ENCODE measurements around the gene SGMS2. TPM values are rescaled to one million over a fixed set of nuclear protein-coding genes. Genes with fewer than 3 reads are reported as not detected.

Gene SGMS2
- total and polyA plus RNA-seq, 2 donors, result 1.0 to 1.2 TPM

GRCh38 chr4:107930821-107931774, 106.4 kb downstream of the SGMS2 start, which contains the start of gene CYP2U1:
CYP2U1 (plus strand) TSS chr4:107931549; CDS start chr4:107931644, 95 bp downstream.
- peaks cover 0 to 2% of the 10 kb centered on the region in 2 donors for H3K27me3 ChIP-seq (ENCODE audit: control insufficient read depth in 2 of 2, insufficient read depth in 1 of 2, low read length in 1 of 2)
- H3K4me3 ChIP-seq (ENCODE audit: low read length in 2 of 2), result peak within 1 kb of the TSS; percentile 76 to 85
- H3K9me3 ChIP-seq (ENCODE audit: control insufficient read depth in 2 of 2, insufficient read depth in 1 of 2, low read length in 1 of 2), result no peaks in the 10 kb centered on the region
- 4% methylated on average over 78 of the region's 78 CpGs for WGBS
- H3K4me1 ChIP-seq (ENCODE audit: control insufficient read depth in 2 of 2, insufficient read depth in 2 of 2, low read length in 2 of 2), result peaks cover 17 to 28% of the 10 kb centered on the region in 2 donors
- H3K36me3 ChIP-seq (ENCODE audit: control insufficient read depth in 2 of 2, insufficient read depth in 2 of 2, low read length in 1 of 2), result peaks cover 10 to 17% of the 10 kb centered on the region in 2 donors
- DNase-seq (ENCODE audit: low read depth in 6 of 9, low spot score in 9 of 9), result peak in 7 of 9 donors; percentile 74 to 94 (median 87)
- peak within 1 kb of the TSS; percentile 86 to 91 for H3K27ac ChIP-seq (ENCODE audit: low read depth in 1 of 2, low read length in 1 of 2)

- no peaks in the 10 kb centered on the region for H3K9me3 ChIP-seq (ENCODE audit: control insufficient read depth in 2 of 2, insufficient read depth in 1 of 2, low read length in 1 of 2)
- H3K36me3 ChIP-seq (ENCODE audit: control insufficient read depth in 2 of 2, insufficient read depth in 2 of 2, low read length in 1 of 2), result peaks cover 14 to 23% of the 10 kb centered on the region in 2 donors
- peak overlapping the region; percentile 76 to 85 for H3K4me3 ChIP-seq (ENCODE audit: low read length in 2 of 2)
- peaks cover 0 to 2% of the 10 kb centered on the region in 2 donors for H3K27me3 ChIP-seq (ENCODE audit: control insufficient read depth in 2 of 2, insufficient read depth in 1 of 2, low read length in 1 of 2)
- under 1% methylated on average over 45 of the region's 45 CpGs for WGBS
- H3K27ac ChIP-seq (ENCODE audit: low read depth in 1 of 2, low read length in 1 of 2), result peak overlapping the region; percentile 86 to 91
- H3K4me1 ChIP-seq (ENCODE audit: control insufficient read depth in 2 of 2, insufficient read depth in 2 of 2, low read length in 2 of 2), result peaks cover 17 to 28% of the 10 kb centered on the region in 2 donors
- peak in 7 of 9 donors; percentile 54 to 87 (median 74) for DNase-seq (ENCODE audit: low read depth in 6 of 9, low spot score in 9 of 9)
These were observed 107.1 kb downstream of the SGMS2 start for GRCh38 chr4:107931775-107932321.

GRCh38 chr4:107935246-107935645, 110.5 kb downstream of the SGMS2 start:
- Histone ChIP-seq H3K4me3 (ENCODE audit: low read length in 2 of 2) (peak overlapping the region; percentile 30 to 85), H3K36me3 (ENCODE audit: control insufficient read depth in 2 of 2, insufficient read depth in 2 of 2, low read length in 1 of 2) (peaks cover 34 to 54% of the 10 kb centered on the region in 2 donors), H3K27me3 (ENCODE audit: control insufficient read depth in 2 of 2, insufficient read depth in 1 of 2, low read length in 1 of 2) (peaks cover 0 to 2% of the 10 kb centered on the region in 2 donors), H3K4me1 (ENCODE audit: control insufficient read depth in 2 of 2, insufficient read depth in 2 of 2, low read length in 2 of 2) (peaks cover 9 to 20% of the 10 kb centered on the region in 2 donors), H3K9me3 (ENCODE audit: control insufficient read depth in 2 of 2, insufficient read depth in 1 of 2, low read length in 1 of 2) (no peaks in the 10 kb centered on the region), H3K27ac (ENCODE audit: low read depth in 1 of 2, low read length in 1 of 2) (no peak overlapping the region)
- no peak for DNase-seq (ENCODE audit: low read depth in 6 of 9, low spot score in 9 of 9)

GRCh38 chr4:107937040-107937439, 112.3 kb downstream of the SGMS2 start:
- Histone ChIP-seq H3K4me3 (ENCODE audit: low read length in 2 of 2) (no peak overlapping the region), H3K27ac (ENCODE audit: low read depth in 1 of 2, low read length in 1 of 2) (no peak overlapping the region), H3K9me3 (ENCODE audit: control insufficient read depth in 2 of 2, insufficient read depth in 1 of 2, low read length in 1 of 2) (no peaks in the 10 kb centered on the region), H3K27me3 (ENCODE audit: control insufficient read depth in 2 of 2, insufficient read depth in 1 of 2, low read length in 1 of 2) (no peaks in the 10 kb centered on the region), H3K36me3 (ENCODE audit: control insufficient read depth in 2 of 2, insufficient read depth in 2 of 2, low read length in 1 of 2) (peaks cover 38 to 66% of the 10 kb centered on the region in 2 donors), H3K4me1 (ENCODE audit: control insufficient read depth in 2 of 2, insufficient read depth in 2 of 2, low read length in 2 of 2) (peaks cover 9 to 14% of the 10 kb centered on the region in 2 donors)
- no peak for DNase-seq (ENCODE audit: low read depth in 6 of 9, low spot score in 9 of 9)
- 93% methylated on average over 2 of the region's 2 CpGs for WGBS

- WGBS, result 93% methylated on average over 1 of the region's 1 CpG
- Histone ChIP-seq H3K4me3 (ENCODE audit: low read length in 2 of 2) (no peak overlapping the region), H3K4me1 (ENCODE audit: control insufficient read depth in 2 of 2, insufficient read depth in 2 of 2, low read length in 2 of 2) (peaks cover 7% of the 10 kb centered on the region in 2 donors), H3K9me3 (ENCODE audit: control insufficient read depth in 2 of 2, insufficient read depth in 1 of 2, low read length in 1 of 2) (no peaks in the 10 kb centered on the region), H3K27ac (ENCODE audit: low read depth in 1 of 2, low read length in 1 of 2) (no peak overlapping the region), H3K27me3 (ENCODE audit: control insufficient read depth in 2 of 2, insufficient read depth in 1 of 2, low read length in 1 of 2) (no peaks in the 10 kb centered on the region), H3K36me3 (ENCODE audit: control insufficient read depth in 2 of 2, insufficient read depth in 2 of 2, low read length in 1 of 2) (peaks cover 42 to 79% of the 10 kb centered on the region in 2 donors)
- no peak for DNase-seq (ENCODE audit: low read depth in 6 of 9, low spot score in 9 of 9)
These were observed 114.6 kb downstream of the SGMS2 start for GRCh38 chr4:107939307-107939706.

GRCh38 chr4:107945809-107946208, 121.1 kb downstream of the SGMS2 start:
- no peak for DNase-seq (ENCODE audit: low read depth in 6 of 9, low spot score in 9 of 9)
- Histone ChIP-seq H3K36me3 (ENCODE audit: control insufficient read depth in 2 of 2, insufficient read depth in 2 of 2, low read length in 1 of 2) (peaks cover 36 to 84% of the 10 kb centered on the region in 2 donors), H3K27ac (ENCODE audit: low read depth in 1 of 2, low read length in 1 of 2) (no peak overlapping the region), H3K4me3 (ENCODE audit: low read length in 2 of 2) (no peak overlapping the region), H3K4me1 (ENCODE audit: control insufficient read depth in 2 of 2, insufficient read depth in 2 of 2, low read length in 2 of 2) (no peaks in the 10 kb centered on the region), H3K27me3 (ENCODE audit: control insufficient read depth in 2 of 2, insufficient read depth in 1 of 2, low read length in 1 of 2) (no peaks in the 10 kb centered on the region), H3K9me3 (ENCODE audit: control insufficient read depth in 2 of 2, insufficient read depth in 1 of 2, low read length in 1 of 2) (no peaks in the 10 kb centered on the region)
- 99% methylated on average over 3 of the region's 3 CpGs for WGBS

GRCh38 chr4:107950746-107951540, 126.2 kb downstream of the SGMS2 start:
- WGBS, result 100% methylated on average over 2 of the region's 2 CpGs
- H3K27ac ChIP-seq (ENCODE audit: low read depth in 1 of 2, low read length in 1 of 2), result no peak overlapping the region
- no peaks in the 10 kb centered on the region for H3K27me3 ChIP-seq (ENCODE audit: control insufficient read depth in 2 of 2, insufficient read depth in 1 of 2, low read length in 1 of 2)
- H3K9me3 ChIP-seq (ENCODE audit: control insufficient read depth in 2 of 2, insufficient read depth in 1 of 2, low read length in 1 of 2), result peaks cover 0 to 2% of the 10 kb centered on the region in 2 donors
- DNase-seq (ENCODE audit: low read depth in 6 of 9, low spot score in 9 of 9), result no peak
- peaks cover 44 to 76% of the 10 kb centered on the region in 2 donors for H3K36me3 ChIP-seq (ENCODE audit: control insufficient read depth in 2 of 2, insufficient read depth in 2 of 2, low read length in 1 of 2)
- H3K4me3 ChIP-seq (ENCODE audit: low read length in 2 of 2), result no peak overlapping the region
- H3K4me1 ChIP-seq (ENCODE audit: control insufficient read depth in 2 of 2, insufficient read depth in 2 of 2, low read length in 2 of 2), result no peaks in the 10 kb centered on the region

GRCh38 chr4:107951551-107951950, 126.8 kb downstream of the SGMS2 start:
- Histone ChIP-seq H3K9me3 (ENCODE audit: control insufficient read depth in 2 of 2, insufficient read depth in 1 of 2, low read length in 1 of 2) (peaks cover 0 to 3% of the 10 kb centered on the region in 2 donors), H3K27me3 (ENCODE audit: control insufficient read depth in 2 of 2, insufficient read depth in 1 of 2, low read length in 1 of 2) (no peaks in the 10 kb centered on the region), H3K4me3 (ENCODE audit: low read length in 2 of 2) (no peak overlapping the region), H3K27ac (ENCODE audit: low read depth in 1 of 2, low read length in 1 of 2) (no peak overlapping the region), H3K4me1 (ENCODE audit: control insufficient read depth in 2 of 2, insufficient read depth in 2 of 2, low read length in 2 of 2) (no peaks in the 10 kb centered on the region), H3K36me3 (ENCODE audit: control insufficient read depth in 2 of 2, insufficient read depth in 2 of 2, low read length in 1 of 2) (peaks cover 40 to 70% of the 10 kb centered on the region in 2 donors)
- DNase-seq (ENCODE audit: low read depth in 6 of 9, low spot score in 9 of 9), result no peak
